Measurements from ENCODE around the gene CORO1A. TPM values are rescaled to one million over a fixed set of nuclear protein-coding genes. Genes with fewer than 3 reads are reported as not detected.

The CORO1A gene
- 2.7 and 2.9 TPM in 2 replicates for total RNA-seq

DNA sequence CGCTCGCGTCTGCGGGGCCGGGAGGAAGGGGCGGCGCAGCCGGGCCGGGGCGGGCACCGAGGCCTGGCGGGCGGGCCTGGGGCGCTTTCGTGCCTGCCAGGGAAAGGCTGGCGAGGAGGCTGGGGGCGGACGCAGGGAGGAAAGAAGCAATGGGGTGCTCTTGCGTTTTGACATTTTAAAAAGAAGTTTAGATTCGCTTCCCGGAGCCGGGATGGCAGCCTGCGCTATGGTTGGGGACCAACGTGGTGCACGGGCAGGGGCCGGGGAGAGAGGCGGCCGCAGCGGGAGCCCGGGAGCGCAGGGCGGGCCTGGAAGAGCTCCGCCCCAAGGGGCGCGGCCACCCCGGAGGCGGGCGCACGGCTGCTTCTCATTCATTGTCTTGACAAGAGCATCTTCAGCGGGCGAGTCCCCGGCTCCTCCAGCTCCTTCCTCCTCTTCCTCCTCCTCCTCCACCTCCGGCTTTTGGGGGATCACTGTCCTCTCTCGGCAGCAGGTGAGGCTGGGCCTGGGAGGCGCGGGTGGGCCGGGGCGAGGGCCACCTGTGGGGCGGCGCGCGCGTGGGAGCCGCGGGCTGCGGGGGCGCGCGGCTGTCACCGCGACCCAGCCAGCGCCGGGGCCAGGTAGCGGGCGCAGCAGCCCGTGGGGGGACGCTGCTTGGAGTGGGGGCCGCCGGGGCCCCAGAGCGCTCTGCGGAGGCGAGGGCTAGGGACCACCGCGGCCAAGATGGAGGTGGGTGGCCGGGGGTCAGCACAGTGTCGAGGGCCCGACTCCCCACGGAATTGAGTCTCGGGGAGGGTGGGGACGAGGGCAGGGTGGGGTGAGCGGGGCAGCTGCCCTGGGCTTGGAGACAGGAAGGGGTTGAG, at the start of gene CORO1A:
CORO1A (plus strand) TSS at position 370 of the 863 bp plus-strand sequence. CDS start 1,608 bp downstream, outside the sequence.

DNA sequence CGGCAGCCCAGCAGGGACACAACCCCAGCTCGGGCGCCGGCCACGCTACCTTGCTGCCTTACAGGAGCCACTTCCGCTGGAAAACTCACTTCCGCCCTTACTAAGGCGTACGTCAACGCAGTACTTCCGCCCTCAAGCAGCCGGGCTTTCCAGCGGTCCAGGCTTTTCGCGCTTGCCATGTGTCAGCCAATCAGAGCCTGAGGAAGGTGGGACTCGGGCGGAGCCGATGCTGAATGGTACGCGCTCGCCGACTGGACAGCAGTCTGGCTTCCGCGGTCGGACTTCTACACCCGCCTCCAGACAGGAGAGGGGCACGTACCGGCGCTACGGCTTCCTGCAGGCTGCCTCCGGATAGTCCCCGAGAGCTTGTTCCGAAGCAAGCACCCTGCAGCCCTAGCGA, 10.2 kb downstream of the CORO1A start, which contains the start of the genes BOLA2B and SLX1A:
BOLA2B (minus strand) TSS at position 52 of the 400 bp plus-strand sequence. CDS start 71 bp downstream, outside the sequence.
SLX1A (plus strand) TSS at position 261 of the 400 bp plus-strand sequence. CDS start 210 bp downstream, outside the sequence.

DNA sequence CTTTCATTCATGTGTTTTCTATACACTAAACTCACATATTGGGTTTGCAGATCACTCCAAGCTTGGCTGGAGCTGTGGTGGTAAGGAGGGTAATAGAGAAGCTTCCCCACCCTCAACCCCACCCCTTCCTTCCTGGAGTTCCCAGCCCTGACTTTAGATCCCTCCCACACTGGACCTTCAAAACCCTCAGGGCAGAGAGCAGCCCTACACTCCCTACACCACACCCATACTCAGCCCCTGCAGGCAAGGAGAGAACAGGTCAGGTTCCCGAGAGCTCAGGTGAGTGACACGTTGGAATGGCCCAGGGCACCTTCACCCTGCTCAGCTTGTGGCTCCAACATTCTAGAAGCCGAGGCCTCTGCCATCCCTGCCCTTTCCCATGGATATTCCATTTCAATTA, 15.6 kb downstream of the CORO1A start, which contains the start of gene SULT1A3:
SULT1A3 (plus strand) TSS at position 207 of the 400 bp plus-strand sequence. CDS start 1,474 bp downstream, outside the sequence.

Other genes starting within 250 kb of the CORO1A start
- gene TMEM219, start 221.5 kb upstream of the CORO1A start, total RNA-seq = 49.6 and 86.6 TPM in 2 replicates
- 56.2 and 62.0 TPM in 2 replicates for gene TAOK2, start 209.7 kb upstream of the CORO1A start, total RNA-seq
- 9.0 and 15.5 TPM in 2 replicates for gene HIRIP3, start 188.0 kb upstream of the CORO1A start, total RNA-seq
- gene INO80E, start 187.4 kb upstream of the CORO1A start, total RNA-seq = 17.2 and 47.3 TPM in 2 replicates
- 0.22 and 0.62 TPM in 2 replicates for gene DOC2A, start 172.6 kb upstream of the CORO1A start, total RNA-seq
- gene C16orf92, start 160.4 kb upstream of the CORO1A start, total RNA-seq = not detected in 2 replicates
- 0.22 TPM in 1 of 2 replicates, not detected in the other for gene TLCD3B, start 152.3 kb upstream of the CORO1A start, total RNA-seq
- gene ALDOA, start 117.8 kb upstream of the CORO1A start, total RNA-seq = 528 and 721 TPM in 2 replicates
- 226 and 306 TPM in 2 replicates for gene PPP4C, start 107.6 kb upstream of the CORO1A start, total RNA-seq
- gene TBX6, start 91.7 kb upstream of the CORO1A start, total RNA-seq = 0.11 and 0.12 TPM in 2 replicates
- gene YPEL3, start 87.4 kb upstream of the CORO1A start, total RNA-seq = 4.6 and 5.5 TPM in 2 replicates
- 0.55 and 1.1 TPM in 2 replicates for gene GDPD3, start 70.1 kb upstream of the CORO1A start, total RNA-seq
- gene MAPK3, start 60.4 kb upstream of the CORO1A start, total RNA-seq = 28.6 and 32.9 TPM in 2 replicates
- 67.1 and 198 TPM in 2 replicates for gene BOLA2B, start 10.1 kb downstream of the CORO1A start, total RNA-seq
- 19.5 and 27.0 TPM in 2 replicates for gene SLX1A, start 10.3 kb downstream of the CORO1A start, total RNA-seq
- 3.4 and 4.5 TPM in 2 replicates for gene SULT1A3, start 15.7 kb downstream of the CORO1A start, total RNA-seq
- gene NPIPB13, start 64.9 kb downstream of the CORO1A start, total RNA-seq = 0.33 and 0.75 TPM in 2 replicates
- gene CD2BP2, start 171.7 kb downstream of the CORO1A start, total RNA-seq = 37.9 and 41.6 TPM in 2 replicates
- gene TBC1D10B, start 186.9 kb downstream of the CORO1A start, total RNA-seq = 34.7 and 40.4 TPM in 2 replicates
- gene MYL11, start 191.2 kb downstream of the CORO1A start, total RNA-seq = 0.75 TPM in 1 of 2 replicates, not detected in the other
- gene SEPTIN1, start 199.0 kb downstream of the CORO1A start, total RNA-seq = 0.25 TPM in 1 of 2 replicates, not detected in the other
- gene ZNF48, start 211.8 kb downstream of the CORO1A start, total RNA-seq = 6.0 and 8.2 TPM in 2 replicates
- gene ZNF771, start 224.0 kb downstream of the CORO1A start, total RNA-seq = 14.2 and 17.1 TPM in 2 replicates
- gene DCTPP1, start 246.4 kb downstream of the CORO1A start, total RNA-seq = 12.9 and 25.0 TPM in 2 replicates